Caco-2 (cell line): ENCODE measurements around the gene OR2V2. TPM values are rescaled to one million over a fixed set of nuclear protein-coding genes. Genes with fewer than 3 reads are reported as not detected.

Experiments
- BruUV-seq: library from RNA; stranded (reverse); fragments of 400-500 nt; replicated peaks from 2 replicates; lab custom pipeline; 2021; lab: Mats Ljungman, UMichigan
- CTCF ChIA-PET: fragments of 300-600 bp; sonication (Branson Sonifier 250); formaldehyde crosslinking; loops from one replicate; lab custom pipeline; 2022; ENCODE audit warnings: antibody characterized with exemption; lab: Charles Lee
- POLR2A ChIA-PET: fragments of 300-600 bp; sonication (Branson Sonifier 250); formaldehyde crosslinking; loops from one replicate; lab custom pipeline; 2022; ENCODE audit warnings: antibody characterized with exemption; lab: Charles Lee
- DNase-seq, 2 experiments: peaks; one replicate each; pipeline versions ENCODE4 v3.0.0 to v3.0.0-alpha.2; 2020 to 2022
- H3K27me3 ChIP-seq: replicated peaks from 2 replicates; pipeline ENCODE4 v1.6.0; 2011; ENCODE audit warnings: low read length; ENCODE audit not compliant: control insufficient read depth, insufficient read depth
- H3K36me3 ChIP-seq: 2 replicates; pipeline ENCODE4 v1.5.1; 2011; ENCODE audit warnings: low read length; ENCODE audit not compliant: control insufficient read depth, insufficient read depth
- H3K4me1 ChIP-seq: fragments of 250-450 bp; sonication (Bioruptor Pico); 2 replicates; pipeline ENCODE4 v1.5.1; 2020; ENCODE audit warnings: mild to moderate bottlenecking
- H3K4me3 ChIP-seq: 2 replicates; pipeline ENCODE4 v1.5.1; 2011; ENCODE audit warnings: low read depth, mild to moderate bottlenecking, control low read depth, low read length
- H3K9me3 ChIP-seq: fragments of 250-450 bp; sonication (Bioruptor Pico); 2 replicates; pipeline ENCODE4 v1.5.1; 2020; ENCODE audit warnings: mild to moderate bottlenecking, moderate library complexity
- H3K27ac Mint-ChIP-seq: one replicate; pipeline ENCODE4 v1.8.0; 2022; ENCODE audit warnings: mixed read lengths; ENCODE audit not compliant: unreplicated experiment
- H3K27me3 Mint-ChIP-seq: one replicate; pipeline ENCODE4 v1.8.0; 2022; ENCODE audit warnings: mixed read lengths; ENCODE audit not compliant: insufficient read depth, unreplicated experiment
- H3K36me3 Mint-ChIP-seq: one replicate; pipeline ENCODE4 v1.8.0; 2022; ENCODE audit warnings: mild to moderate bottlenecking, mixed read lengths; ENCODE audit not compliant: insufficient read depth, unreplicated experiment
- H3K4me1 Mint-ChIP-seq: one replicate; pipeline ENCODE4 v1.8.0; 2022; ENCODE audit warnings: low read depth, mixed read lengths; ENCODE audit not compliant: unreplicated experiment
- H3K4me3 Mint-ChIP-seq: one replicate; pipeline ENCODE4 v1.8.0; 2022; ENCODE audit warnings: mild to moderate bottlenecking, moderate library complexity, mixed read lengths; ENCODE audit not compliant: unreplicated experiment
- H3K9me3 Mint-ChIP-seq: one replicate; pipeline ENCODE4 v1.8.0; 2022; ENCODE audit warnings: mixed read lengths; ENCODE audit not compliant: unreplicated experiment
- intact Hi-C: fragments of 100-400 bp; cut with micrococcal nuclease; formaldehyde crosslinking; loops from one replicate; pipeline ENCODE4 v1.10.0; 2022; ENCODE audit not compliant: unreplicated experiment
- total RNA-seq: library from RNA; stranded (reverse); gene quantifications from 2 replicates; pipeline ENCODE4 v1.2.3, GENCODE V29; 2022
- TF ChIP-seq, protein P1 (sequence below), 2 experiments: fragments of 200-600 bp in 1 of 2; IDR thresholded peaks; 1 replicate in 1 of 2; 2 replicates in 1 of 2; pipeline versions ENCODE4 v1.5.1 to v1.8.0; 2011 to 2022; ENCODE audit warnings: antibody characterized with exemption in 1 of 2, control low read depth in 1 of 2, inconsistent platforms in 1 of 2, low read depth in 1 of 2, low read length in 1 of 2, mild to moderate bottlenecking in 1 of 2, moderate library complexity in 1 of 2; ENCODE audit not compliant: insufficient read depth in 1 of 2, severe bottlenecking in 1 of 2, unreplicated experiment in 1 of 2

The OR2V2 gene
- total RNA-seq, 1 experiment from 2014 or later = not detected

DNA sequence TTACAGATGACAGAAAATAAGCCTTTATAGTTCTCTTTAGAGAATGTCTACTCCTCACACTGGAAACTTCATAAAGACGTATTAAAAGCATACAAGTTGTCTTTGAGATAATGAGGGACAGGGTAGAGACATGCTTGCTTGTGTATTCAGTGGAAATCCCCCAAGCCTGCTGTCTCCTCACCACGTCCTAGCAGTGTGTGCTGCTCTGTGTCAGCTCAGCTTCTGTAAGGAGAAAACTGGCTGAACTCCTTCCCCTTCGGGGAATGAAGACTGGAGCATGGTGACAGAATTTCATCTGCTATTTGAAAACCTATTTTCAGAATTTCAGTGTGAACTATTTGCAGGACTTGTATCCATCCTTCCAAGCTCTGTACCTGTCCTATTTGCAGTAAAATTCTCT lies 9.4 kb downstream of the OR2V2 start:
- no peaks in the 10 kb centered on the region for H3K9me3 ChIP-seq
- DNase-seq = no peak
- no peak overlapping the region for H3K4me3 ChIP-seq
- TF ChIP-seq, protein P1, sequence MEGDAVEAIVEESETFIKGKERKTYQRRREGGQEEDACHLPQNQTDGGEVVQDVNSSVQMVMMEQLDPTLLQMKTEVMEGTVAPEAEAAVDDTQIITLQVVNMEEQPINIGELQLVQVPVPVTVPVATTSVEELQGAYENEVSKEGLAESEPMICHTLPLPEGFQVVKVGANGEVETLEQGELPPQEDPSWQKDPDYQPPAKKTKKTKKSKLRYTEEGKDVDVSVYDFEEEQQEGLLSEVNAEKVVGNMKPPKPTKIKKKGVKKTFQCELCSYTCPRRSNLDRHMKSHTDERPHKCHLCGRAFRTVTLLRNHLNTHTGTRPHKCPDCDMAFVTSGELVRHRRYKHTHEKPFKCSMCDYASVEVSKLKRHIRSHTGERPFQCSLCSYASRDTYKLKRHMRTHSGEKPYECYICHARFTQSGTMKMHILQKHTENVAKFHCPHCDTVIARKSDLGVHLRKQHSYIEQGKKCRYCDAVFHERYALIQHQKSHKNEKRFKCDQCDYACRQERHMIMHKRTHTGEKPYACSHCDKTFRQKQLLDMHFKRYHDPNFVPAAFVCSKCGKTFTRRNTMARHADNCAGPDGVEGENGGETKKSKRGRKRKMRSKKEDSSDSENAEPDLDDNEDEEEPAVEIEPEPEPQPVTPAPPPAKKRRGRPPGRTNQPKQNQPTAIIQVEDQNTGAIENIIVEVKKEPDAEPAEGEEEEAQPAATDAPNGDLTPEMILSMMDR (IDR thresholded peaks at IDR 0.05; ENCODE audit: insufficient read depth in 1 of 2, low read depth in 1 of 2, low read length in 1 of 2, severe bottlenecking in 1 of 2, unreplicated experiment in 1 of 2) = no peak
- Mint-ChIP-seq H3K4me1 (peaks cover 7% of the 10 kb centered on the region), H3K27me3 (peaks cover 3% of the 10 kb centered on the region), H3K27ac (no peak overlapping the region), H3K36me3 (peaks cover 4% of the 10 kb centered on the region), H3K4me3 (no peak overlapping the region), H3K9me3 (no peaks in the 10 kb centered on the region)
- POLR2A ChIA-PET = no interaction called here
- CTCF ChIA-PET = interaction anchor here (0.6 kb wide), 1 partner anchor 20 kb away, joined by 4 read pairs; no protein-coding TSS in a partner anchor
- intact Hi-C loops = loop anchor here (5.0 to 10.0 kb wide), 2 partner anchors 289 to 372 kb away; no protein-coding TSS in a partner anchor
- no TSS peak for BruUV-seq
- H3K27me3 ChIP-seq = no peaks in the 10 kb centered on the region
- H3K36me3 ChIP-seq = no peaks in the 10 kb centered on the region
- H3K4me1 ChIP-seq = peaks cover 11% of the 10 kb centered on the region

DNA sequence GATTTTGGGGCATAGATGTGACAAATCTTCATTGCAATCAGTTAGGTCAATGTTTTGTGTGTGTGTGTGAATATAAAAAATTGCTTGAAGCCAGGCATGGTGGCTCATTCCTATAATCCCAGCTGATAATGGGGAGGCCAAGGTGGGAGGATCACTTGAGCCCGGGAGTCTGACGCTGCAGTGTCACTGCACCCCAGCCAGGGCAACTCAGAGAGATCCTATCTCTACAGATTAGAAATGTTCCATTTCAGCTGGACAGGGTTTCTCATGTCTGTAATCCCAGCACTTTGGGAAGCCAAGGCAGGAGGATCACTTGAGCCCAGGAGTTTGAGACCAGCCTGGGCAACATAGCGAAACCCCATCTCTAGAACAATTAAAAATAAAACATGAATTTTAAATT lies 11.5 kb downstream of the OR2V2 start:
- H3K4me1 ChIP-seq = peaks cover 11% of the 10 kb centered on the region
- TF ChIP-seq, protein P1 (IDR thresholded peaks at IDR 0.05; ENCODE audit: insufficient read depth in 1 of 2, low read depth in 1 of 2, low read length in 1 of 2, severe bottlenecking in 1 of 2, unreplicated experiment in 1 of 2) = no peak

DNA sequence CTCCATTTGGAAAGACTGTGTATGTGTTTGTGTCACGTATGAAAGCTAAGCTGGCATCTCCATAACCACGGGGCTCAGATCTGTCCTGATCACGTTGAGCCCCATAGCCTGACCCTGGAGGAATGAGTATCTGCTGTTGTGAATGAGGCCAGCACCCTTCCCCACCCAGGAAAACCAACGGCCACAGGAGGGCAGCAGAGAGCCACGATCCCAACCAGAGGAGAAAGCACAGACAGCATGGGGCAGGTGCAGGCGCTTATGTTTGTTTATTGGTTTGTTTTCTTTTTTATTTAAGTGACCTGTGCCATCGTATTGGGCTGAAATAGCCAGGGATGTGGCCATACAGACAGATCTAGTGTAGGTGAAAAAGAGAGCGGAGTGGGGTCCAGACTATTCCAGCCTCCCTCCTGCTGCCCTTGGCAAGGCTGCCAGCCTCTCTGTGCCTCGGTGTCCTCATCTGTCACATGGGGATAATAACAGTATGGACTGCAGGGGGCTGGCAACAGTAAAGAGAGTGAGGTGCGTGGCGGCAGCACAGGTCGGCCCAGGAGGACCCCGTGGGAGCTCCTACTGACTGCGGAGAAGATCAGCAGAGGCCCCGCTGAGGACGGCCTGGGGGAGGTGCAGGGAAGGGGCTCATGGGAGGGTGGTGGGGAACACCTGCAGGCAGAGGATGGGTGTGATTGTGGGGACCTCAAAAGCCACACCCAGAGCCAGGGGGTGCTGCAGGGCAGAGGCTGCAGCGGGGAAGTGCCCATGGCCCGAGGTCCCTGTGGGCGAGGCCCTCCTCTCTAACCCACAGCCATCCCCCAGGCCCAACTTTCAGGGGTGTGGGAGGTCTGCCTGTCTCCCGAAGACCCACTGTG lies 12.1 kb downstream of the OR2V2 start:
- H3K4me3 Mint-ChIP-seq = peak overlapping the region; percentile 22

More for the DNA sequence above, 11.5 kb downstream of the OR2V2 start:
- Mint-ChIP-seq H3K27ac (no peak overlapping the region), H3K36me3 (peaks cover 4% of the 10 kb centered on the region), H3K4me1 (peaks cover 7% of the 10 kb centered on the region), H3K27me3 (peaks cover 3% of the 10 kb centered on the region), H3K9me3 (no peaks in the 10 kb centered on the region), H3K4me3 (peak overlapping the region; percentile 22)
- CTCF ChIA-PET = interaction anchor here (1.6 kb wide), 1 partner anchor 26 kb away, joined by 6 read pairs; no protein-coding TSS in a partner anchor
- Histone ChIP-seq H3K36me3 (no peaks in the 10 kb centered on the region), H3K9me3 (no peaks in the 10 kb centered on the region), H3K27me3 (no peaks in the 10 kb centered on the region), H3K4me3 (no peak overlapping the region)
- POLR2A ChIA-PET = no interaction called here
- intact Hi-C loops = loop anchor here (1.0 to 10.0 kb wide), 4 partner anchors 14 to 374 kb away; no protein-coding TSS in a partner anchor
- no TSS peak for BruUV-seq
- DNase-seq = no peak

More for the DNA sequence above, 12.1 kb downstream of the OR2V2 start:
- CTCF ChIA-PET = interaction anchor here (0.6 to 1.6 kb wide), 2 partner anchors 25 to 101 kb away, joined by 3 to 6 read pairs; partner anchors contain the start of gene TRIM52
- peaks cover 4% of the 10 kb centered on the region for H3K36me3 Mint-ChIP-seq
- TF ChIP-seq, protein P1 (IDR thresholded peaks at IDR 0.05; ENCODE audit: insufficient read depth in 1 of 2, low read depth in 1 of 2, low read length in 1 of 2, severe bottlenecking in 1 of 2, unreplicated experiment in 1 of 2) = peak; percentile 92 to 93
- H3K27me3 ChIP-seq = no peaks in the 10 kb centered on the region
- peaks cover 7% of the 10 kb centered on the region for H3K4me1 Mint-ChIP-seq
- H3K4me1 ChIP-seq = peaks cover 11% of the 10 kb centered on the region
- H3K27me3 Mint-ChIP-seq = peaks cover 3% of the 10 kb centered on the region
- no peaks in the 10 kb centered on the region for H3K9me3 ChIP-seq
- intact Hi-C loops = loop anchor here (1.0 to 10.0 kb wide), 4 partner anchors 14 to 375 kb away; no protein-coding TSS in a partner anchor
- POLR2A ChIA-PET = no interaction called here
- H3K9me3 Mint-ChIP-seq = no peaks in the 10 kb centered on the region
- peak; percentile 89 to 93 for DNase-seq
- no TSS peak for BruUV-seq
- H3K36me3 ChIP-seq = no peaks in the 10 kb centered on the region
- peak overlapping the region; percentile 70 for H3K27ac Mint-ChIP-seq
- no peak overlapping the region for H3K4me3 ChIP-seq
